ENCODE results near the gene JAG1. TPM values are rescaled to one million over a fixed set of nuclear protein-coding genes. Genes with fewer than 3 reads are reported as not detected.

Gene JAG1
- total RNA-seq, 4 donors from 2014 or later: 133 to 367 (median 191) TPM

- Histone ChIP-seq H3K4me1 (peaks cover 29% of the 10 kb centered on the region), H3K36me3 (peaks cover 94% of the 10 kb centered on the region), H3K27me3 (no peaks in the 10 kb centered on the region), H3K27ac (no peak overlapping the region), H3K9me3 (no peaks in the 10 kb centered on the region), H3K4me3 (no peak overlapping the region)
- WGBS: 85% methylated on average over 11 of the region's 11 CpGs
- peak in 1 of 2 donors; percentile 26 for DNase-seq (ENCODE audit: low spot score in 2 of 2)
- TF ChIP-seq CTCF (IDR thresholded peaks at IDR 0.05): no peak
- TF ChIP-seq EP300 (IDR thresholded peaks at IDR 0.05): no peak
- no peak for TF ChIP-seq POLR2AphosphoS5 (IDR thresholded peaks at IDR 0.05)
- no peak for TF ChIP-seq POLR2A (IDR thresholded peaks at IDR 0.05)
These were observed 25.9 kb downstream of the JAG1 start for GRCh38 chr20:10647909-10648308.

- Histone ChIP-seq H3K27ac (peak overlapping the region; percentile 15), H3K9me3 (no peaks in the 10 kb centered on the region), H3K36me3 (peaks cover 97% of the 10 kb centered on the region), H3K27me3 (no peaks in the 10 kb centered on the region), H3K4me1 (peaks cover 27% of the 10 kb centered on the region), H3K4me3 (no peak overlapping the region)
- WGBS: 59% methylated on average over 9 of the region's 9 CpGs
- TF ChIP-seq POLR2A (IDR thresholded peaks at IDR 0.05) (no peak), CTCF (IDR thresholded peaks at IDR 0.05) (peak in 1 of 2 donors; percentile 17), POLR2AphosphoS5 (IDR thresholded peaks at IDR 0.05) (no peak)
- peak in 1 of 2 donors; percentile 44 for DNase-seq (ENCODE audit: low spot score in 2 of 2)
These were observed 26.3 kb downstream of the JAG1 start for GRCh38 chr20:10647471-10647870.

DNA sequence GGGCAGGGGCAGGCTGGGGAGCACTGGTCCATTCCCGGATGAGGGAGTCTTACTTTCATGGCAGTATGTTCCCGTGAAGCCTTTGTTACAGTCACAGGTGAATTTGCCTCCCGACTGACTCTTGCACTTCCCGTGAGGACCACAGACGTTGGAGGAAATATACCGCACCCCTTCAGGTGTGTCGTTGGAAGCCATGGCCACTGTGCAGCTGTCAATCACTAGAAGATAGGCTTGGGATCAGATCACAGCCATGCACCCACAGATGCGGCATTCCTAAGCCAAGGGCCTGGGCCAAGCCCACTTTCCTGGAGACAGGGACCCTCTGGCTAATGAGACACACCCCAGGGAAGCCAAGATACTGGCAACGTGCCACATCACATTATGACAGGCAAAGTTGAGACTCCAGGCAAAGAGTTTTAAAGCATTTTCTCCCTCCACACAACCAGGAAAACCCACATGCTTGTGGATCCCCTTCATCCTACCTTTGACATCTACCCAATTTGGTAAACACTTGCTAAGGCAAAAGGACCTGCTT, 26.8 kb downstream of the JAG1 start:
- 77% methylated on average over 8 of the region's 9 CpGs for WGBS
- no peaks in the 10 kb centered on the region for H3K27me3 ChIP-seq
- peak in 1 of 2 donors; percentile 60 for DNase-seq (ENCODE audit: low spot score in 2 of 2)
- peaks cover 22% of the 10 kb centered on the region for H3K4me1 ChIP-seq
- H3K9me3 ChIP-seq: no peaks in the 10 kb centered on the region
- no peak overlapping the region for H3K4me3 ChIP-seq
- TF ChIP-seq POLR2A (IDR thresholded peaks at IDR 0.05): no peak
- TF ChIP-seq EP300 (IDR thresholded peaks at IDR 0.05): no peak
- TF ChIP-seq POLR2AphosphoS5 (IDR thresholded peaks at IDR 0.05): no peak
- TF ChIP-seq CTCF (IDR thresholded peaks at IDR 0.05): no peak
- peaks cover 98% of the 10 kb centered on the region for H3K36me3 ChIP-seq
- H3K27ac ChIP-seq: peak overlapping the region; percentile 15

GRCh38 chr20:10646006-10646405, 27.8 kb downstream of the JAG1 start:
- WGBS: 82% methylated on average over 4 of the region's 4 CpGs
- no peak for TF ChIP-seq POLR2A (IDR thresholded peaks at IDR 0.05)

DNA sequence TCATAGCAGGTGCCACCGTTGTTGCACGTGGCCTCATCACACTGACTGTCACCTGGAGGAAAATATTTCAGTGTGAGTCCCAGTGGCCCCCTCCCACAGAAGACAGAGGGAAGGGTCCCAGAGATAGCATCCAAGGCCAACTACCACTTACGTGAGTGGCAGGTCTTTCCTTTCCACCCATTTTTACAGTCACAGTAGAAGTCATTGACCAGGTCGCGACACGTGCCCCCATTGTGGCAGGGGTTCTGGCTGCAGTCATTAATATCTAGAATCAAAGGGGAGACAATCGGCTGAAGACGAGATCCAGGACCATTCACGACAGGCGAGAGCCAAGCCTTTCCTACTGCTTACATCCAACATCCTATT, 28.6 kb downstream of the JAG1 start:
- H3K36me3 ChIP-seq: peaks cover 100% of the 10 kb centered on the region
- H3K4me1 ChIP-seq: peaks cover 19% of the 10 kb centered on the region
- H3K9me3 ChIP-seq: no peaks in the 10 kb centered on the region
- DNase-seq (ENCODE audit: low spot score in 2 of 2): peak; percentile 44
- 93% methylated on average over 10 of the region's 10 CpGs for WGBS
- TF ChIP-seq CTCF (IDR thresholded peaks at IDR 0.05) (no peak), POLR2A (IDR thresholded peaks at IDR 0.05) (no peak), POLR2AphosphoS5 (IDR thresholded peaks at IDR 0.05) (no peak), EP300 (IDR thresholded peaks at IDR 0.05) (no peak)
- H3K27me3 ChIP-seq: no peaks in the 10 kb centered on the region
- H3K27ac ChIP-seq: no peak overlapping the region
- H3K4me3 ChIP-seq: no peak overlapping the region

More at GRCh38 chr20:10646006-10646405, 27.8 kb downstream of the JAG1 start:
- H3K9me3 ChIP-seq: no peaks in the 10 kb centered on the region
- no peaks in the 10 kb centered on the region for H3K27me3 ChIP-seq
- peaks cover 15% of the 10 kb centered on the region for H3K4me1 ChIP-seq
- peaks cover 100% of the 10 kb centered on the region for H3K36me3 ChIP-seq
- no peak overlapping the region for H3K4me3 ChIP-seq
- DNase-seq (ENCODE audit: low spot score in 2 of 2): peak; percentile 16 to 35
- no peak overlapping the region for H3K27ac ChIP-seq

Measured in suprapubic skin (tissue), 4 donors.